HepG2 (cell line): ENCODE measurements around the gene ELOVL6. TPM values are rescaled to one million over a fixed set of nuclear protein-coding genes. Genes with fewer than 3 reads are reported as not detected.

Source experiments
- ATAC-seq: fragments of 200-7000 bp; cut with Tn5 transposase; 3 replicates; pipeline ENCODE4 v1.9.1; 2020; ENCODE audit warnings: mild to moderate bottlenecking, moderate library complexity
- BruUV-seq: library from RNA; stranded (reverse); fragments of 400-500 nt; replicated peaks from 2 replicates; lab custom pipeline; 2021; lab: Mats Ljungman, UMichigan
- CTCF ChIA-PET: fragments of 300-600 bp; formaldehyde crosslinking; extraction: SDS; loops from one replicate; lab custom pipeline; 2021; ENCODE audit warnings: low total read pairs, inconsistent platforms, low intra/inter-chr PET ratio; lab: Yijun Ruan, JAX
- POLR2A ChIA-PET: fragments of 350-600 bp; sonication (Branson Sonifier 250); formaldehyde crosslinking; loops from one replicate; lab custom pipeline; 2020; ENCODE audit warnings: antibody characterized with exemption, inconsistent platforms; lab: Yijun Ruan, JAX
- DNase-seq: peaks from one replicate; pipeline ENCODE4 v3.0.0-alpha.2; 2015; ENCODE audit warnings: low spot score
- FAIRE-seq: peaks from 3 replicates; lab custom pipeline; 2011; peaks lifted over from hg19 to GRCh38; lab: Jason Lieb, UNC
- H2AFZ ChIP-seq: one replicate; pipeline ENCODE4 v1.6.1; 2011; ENCODE audit warnings: low read length, inconsistent platforms
- H3K27ac ChIP-seq: fragments of 300-600 bp; 3 replicates; pipeline ENCODE4 v1.8.0; 2011; ENCODE audit warnings: mixed run types, mild to moderate bottlenecking, mixed read lengths, low read length, inconsistent platforms; ENCODE audit not compliant: insufficient read depth; ENCODE audit errors: extremely low read length
- H3K27me3 ChIP-seq, 2 experiments: fragments of 200-600 bp in 1 of 2; 2 replicates in 1 of 2; 3 replicates in 1 of 2; pipeline versions ENCODE4 v1.6.0 to v1.8.0; 2011; ENCODE audit warnings: low read length in 2 of 2, mild to moderate bottlenecking in 2 of 2, moderate library complexity in 2 of 2, inconsistent platforms in 1 of 2; ENCODE audit not compliant: insufficient read depth in 2 of 2, control insufficient read depth in 1 of 2
- H3K36me3 ChIP-seq, 2 experiments: fragments of 200-600 bp in 1 of 2; replicated peaks in 1 of 2; 2 replicates in 1 of 2; 3 replicates in 1 of 2; pipeline versions ENCODE4 v1.5.1 to v1.8.0; 2011; ENCODE audit warnings: low read length in 2 of 2, inconsistent platforms in 1 of 2; ENCODE audit not compliant: insufficient read depth in 2 of 2, control insufficient read depth in 1 of 2
- H3K4me1 ChIP-seq: 2 replicates; pipeline ENCODE4 v1.5.1; 2012; ENCODE audit warnings: low read length, inconsistent platforms; ENCODE audit not compliant: insufficient read depth
- H3K4me2 ChIP-seq: 2 replicates; pipeline ENCODE4 v1.6.0; 2011; ENCODE audit warnings: low read depth, low read length, inconsistent platforms
- H3K4me3 ChIP-seq, 3 experiments: fragments of 200-600 bp in 1 of 3; sonication (generic), shearing (Covaris generic) in 1 of 3; replicated peaks in 1 of 3; 2 replicates each; pipeline ENCODE4 v1.5.1; 2011 to 2016; ENCODE audit warnings: low read length in 3 of 3, inconsistent platforms in 2 of 3, low read depth in 2 of 3, mild to moderate bottlenecking in 2 of 3, control low read depth in 1 of 3, mixed read lengths in 1 of 3; ENCODE audit not compliant: insufficient read depth in 1 of 3
- H3K79me2 ChIP-seq: one replicate; pipeline ENCODE4 v1.6.1; 2011; ENCODE audit warnings: low read length, inconsistent platforms; ENCODE audit not compliant: insufficient read depth
- H3K9ac ChIP-seq: 2 replicates; pipeline ENCODE4 v1.6.0; 2011; ENCODE audit warnings: mild to moderate bottlenecking, low read depth, low read length, inconsistent platforms; ENCODE audit not compliant: insufficient read depth
- H3K9me3 ChIP-seq: 2 replicates; pipeline ENCODE4 v1.5.1; 2012; ENCODE audit warnings: mild to moderate bottlenecking, low read length
- H4K20me1 ChIP-seq: 2 replicates; pipeline ENCODE4 v1.6.0; 2011; ENCODE audit warnings: inconsistent platforms, mild to moderate bottlenecking, low read length, moderate library complexity; ENCODE audit not compliant: insufficient read depth
- AKAP8 ChIP-seq: sonication (generic); formaldehyde crosslinking; IDR thresholded peaks from 2 replicates; pipeline ENCODE4 v1.5.1; 2020; ENCODE audit warnings: mild to moderate bottlenecking, missing genetic modification reagents
- HCFC1 ChIP-seq: fragments of 150-350 bp; IDR thresholded peaks from 2 replicates; pipeline ENCODE4 v1.6.1; 2014; ENCODE audit warnings: low read depth, low read length
- HOXA5 ChIP-seq: sonication (generic); formaldehyde crosslinking; IDR thresholded peaks from 2 replicates; pipeline ENCODE4 v1.4.0; 2020; ENCODE audit warnings: missing genetic modification reagents
- JUND ChIP-seq: sonication (generic); formaldehyde crosslinking; IDR thresholded peaks from 2 replicates; pipeline ENCODE4 v1.8.0; 2022; ENCODE audit warnings: mild to moderate bottlenecking, missing genetic modification reagents
- KDM2A ChIP-seq: sonication (generic); formaldehyde crosslinking; IDR thresholded peaks from 2 replicates; pipeline ENCODE4 v1.4.0; 2020; ENCODE audit warnings: low read depth, missing genetic modification reagents, borderline replicate concordance
- RBM22 ChIP-seq: fragments of 200-400 bp; formaldehyde crosslinking; optimal IDR thresholded peaks from 2 replicates; pipeline ENCODE3; 2017; ENCODE audit warnings: mild to moderate bottlenecking, low read length, moderate library complexity
- RCOR2 ChIP-seq: IDR thresholded peaks from 2 replicates; pipeline ENCODE4 v1.6.1; 2016; ENCODE audit warnings: missing biosample characterization, missing genetic modification reagents
- ZNF512B ChIP-seq: sonication (generic); formaldehyde crosslinking; IDR thresholded peaks from 2 replicates; pipeline ENCODE4 v1.5.1; 2020; ENCODE audit warnings: missing genetic modification reagents, mild to moderate bottlenecking, borderline replicate concordance
- ZNF766 ChIP-seq: sonication (generic); formaldehyde crosslinking; IDR thresholded peaks from 2 replicates; pipeline ENCODE4 v1.5.0; 2020; ENCODE audit warnings: missing genetic modification reagents, borderline replicate concordance
- ZSCAN12 ChIP-seq: sonication (generic); formaldehyde crosslinking; IDR thresholded peaks from 2 replicates; pipeline ENCODE4 v1.9.0; 2021; ENCODE audit warnings: mild to moderate bottlenecking, missing genetic modification reagents
- WGBS: methylation state at CpG from one replicate; pipeline ENCODE4 v1.1.6; 2017; ENCODE audit warnings: low lambda C conversion rate; 5-methylcytosine and 5-hydroxymethylcytosine counted together
- in situ Hi-C: cut with HindIII; loops from 2 replicates; pipeline ENCODE4 v1.10.0; 2017; ENCODE audit warnings: low pct_unique_long_range_greater_than_20kb; ENCODE audit not compliant: extremely low pct_ligation_motif_present
- intact Hi-C: fragments of 100-400 bp; cut with micrococcal nuclease; formaldehyde crosslinking; loops from one replicate; pipeline ENCODE4 v1.10.0; 2022; ENCODE audit not compliant: unreplicated experiment
- polyA plus RNA-seq, 8 experiments: library from polyadenylated mRNA; depleted of rRNA in 3 of 8; stranded (reverse) in 7 of 8; unstranded in 1 of 8; fragments of >200 nt; fragmentation: Illumina TruSeq in 4 of 8; extraction: Trizol in 4 of 8; gene quantifications; 2 replicates each; pipeline versions ENCODE4 v1.2.1 to v1.2.3, GENCODE V29; 2011 to 2016; ENCODE audit warnings: low read depth in 4 of 8, missing spikeins in 1 of 8, mixed read lengths in 1 of 8; ENCODE audit not compliant: insufficient read depth in 1 of 8
- total RNA-seq, 5 experiments: library from RNA; depleted of rRNA; stranded (reverse); fragments of >200 nt; fragmentation: Illumina TruSeq; extraction: Trizol; gene quantifications; 2 replicates each; pipeline ENCODE4 v1.2.3, GENCODE V29; 2016; ENCODE audit warnings: low read depth in 1 of 5
- TF ChIP-seq, protein P1 (sequence below): sonication (generic); formaldehyde crosslinking; IDR thresholded peaks from 2 replicates; pipeline ENCODE4 v1.4.0; 2020; ENCODE audit warnings: missing genetic modification reagents
- TF ChIP-seq, protein P2 (sequence below): sonication (generic); formaldehyde crosslinking; IDR thresholded peaks from 2 replicates; pipeline ENCODE4 v1.8.1; 2022; ENCODE audit warnings: low read depth, mild to moderate bottlenecking, missing genetic modification reagents

Gene ELOVL6
- total and polyA plus RNA-seq, 2 of the 13 experiments (the other 11 are each of a cell fraction or from before 2014, with no cell fraction given) = 14.1 to 23.2 TPM

DNA sequence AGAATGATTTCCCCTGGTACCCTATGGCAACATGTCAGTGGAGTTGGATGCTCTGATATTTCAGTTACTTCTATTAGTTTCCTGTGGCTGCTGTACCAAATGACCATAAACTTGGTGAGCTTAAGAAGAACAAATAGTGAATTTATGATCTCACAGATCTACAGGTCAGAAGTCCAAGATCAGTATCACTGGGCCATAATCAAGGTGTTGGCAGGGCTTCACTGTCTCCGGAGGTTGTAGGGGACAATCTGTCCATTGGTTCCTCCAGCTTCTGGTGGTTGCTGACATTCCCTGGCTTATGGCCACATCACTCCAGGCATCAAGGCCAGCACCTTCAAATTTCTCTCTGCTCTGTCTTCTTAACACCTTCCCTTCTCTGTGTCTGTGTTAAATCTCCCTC lies 37.9 kb upstream of the ELOVL6 start:
- Histone ChIP-seq H3K36me3 (no peaks in the 10 kb centered on the region), H3K9me3 (no peaks in the 10 kb centered on the region), H3K27me3 (no peaks in the 10 kb centered on the region; a peak in 1 of 5 replicates), H3K4me3 (no peak overlapping the region), H3K4me2 (no peak overlapping the region), H3K27ac (no peak overlapping the region), H4K20me1 (no peaks in the 10 kb centered on the region)
- DNase-seq = no peak
- FAIRE-seq = no peak
- no TSS peak for BruUV-seq
- POLR2A ChIA-PET = no interaction called here
- WGBS = 63% methylated on average over 1 of the region's 1 CpG
- CTCF ChIA-PET = no interaction called here
- TF ChIP-seq HOXA5 (CRISPR knock-in tag) = no peak
- no peak for TF ChIP-seq RCOR2 (CRISPR knock-in tag)
- TF ChIP-seq KDM2A (CRISPR knock-in tag) = no peak
- TF ChIP-seq ZNF766 (CRISPR knock-in tag) = no peak
- TF ChIP-seq JUND (CRISPR knock-in tag) = no peak
- no peak for TF ChIP-seq ZNF512B (CRISPR knock-in tag)
- TF ChIP-seq, protein P1, sequence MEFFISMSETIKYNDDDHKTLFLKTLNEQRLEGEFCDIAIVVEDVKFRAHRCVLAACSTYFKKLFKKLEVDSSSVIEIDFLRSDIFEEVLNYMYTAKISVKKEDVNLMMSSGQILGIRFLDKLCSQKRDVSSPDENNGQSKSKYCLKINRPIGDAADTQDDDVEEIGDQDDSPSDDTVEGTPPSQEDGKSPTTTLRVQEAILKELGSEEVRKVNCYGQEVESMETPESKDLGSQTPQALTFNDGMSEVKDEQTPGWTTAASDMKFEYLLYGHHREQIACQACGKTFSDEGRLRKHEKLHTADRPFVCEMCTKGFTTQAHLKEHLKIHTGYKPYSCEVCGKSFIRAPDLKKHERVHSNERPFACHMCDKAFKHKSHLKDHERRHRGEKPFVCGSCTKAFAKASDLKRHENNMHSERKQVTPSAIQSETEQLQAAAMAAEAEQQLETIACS (CRISPR knock-in tag) = no peak
- TF ChIP-seq, protein P2, sequence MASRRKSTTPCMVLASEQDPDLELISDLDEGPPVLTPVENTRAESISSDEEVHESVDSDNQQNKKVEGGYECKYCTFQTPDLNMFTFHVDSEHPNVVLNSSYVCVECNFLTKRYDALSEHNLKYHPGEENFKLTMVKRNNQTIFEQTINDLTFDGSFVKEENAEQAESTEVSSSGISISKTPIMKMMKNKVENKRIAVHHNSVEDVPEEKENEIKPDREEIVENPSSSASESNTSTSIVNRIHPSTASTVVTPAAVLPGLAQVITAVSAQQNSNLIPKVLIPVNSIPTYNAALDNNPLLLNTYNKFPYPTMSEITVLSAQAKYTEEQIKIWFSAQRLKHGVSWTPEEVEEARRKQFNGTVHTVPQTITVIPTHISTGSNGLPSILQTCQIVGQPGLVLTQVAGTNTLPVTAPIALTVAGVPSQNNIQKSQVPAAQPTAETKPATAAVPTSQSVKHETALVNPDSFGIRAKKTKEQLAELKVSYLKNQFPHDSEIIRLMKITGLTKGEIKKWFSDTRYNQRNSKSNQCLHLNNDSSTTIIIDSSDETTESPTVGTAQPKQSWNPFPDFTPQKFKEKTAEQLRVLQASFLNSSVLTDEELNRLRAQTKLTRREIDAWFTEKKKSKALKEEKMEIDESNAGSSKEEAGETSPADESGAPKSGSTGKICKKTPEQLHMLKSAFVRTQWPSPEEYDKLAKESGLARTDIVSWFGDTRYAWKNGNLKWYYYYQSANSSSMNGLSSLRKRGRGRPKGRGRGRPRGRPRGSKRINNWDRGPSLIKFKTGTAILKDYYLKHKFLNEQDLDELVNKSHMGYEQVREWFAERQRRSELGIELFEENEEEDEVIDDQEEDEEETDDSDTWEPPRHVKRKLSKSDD (CRISPR knock-in tag) = no peak
- no peak for TF ChIP-seq AKAP8
- TF ChIP-seq RBM22 = no peak
- no peak for TF ChIP-seq ZSCAN12 (CRISPR knock-in tag)
- TF ChIP-seq HCFC1 = no peak
- TF ChIP-seq, all 625 proteins: peak for 0
- intact Hi-C loops = no loop called here
- in situ Hi-C loops = no loop called here
- Histone ChIP-seq H3K9ac (no peak overlapping the region), H3K4me1 (no peaks in the 10 kb centered on the region), H3K79me2 (no peaks in the 10 kb centered on the region), H2AFZ (no peak overlapping the region)
- no peak for ATAC-seq
